Nephron progenitor cell (in vitro differentiated cells): ENCODE results near the gene WWOX.

Source experiments
- DNase-seq: peaks from one replicate; pipeline ENCODE4 v3.0.0; 2021
- H3K27ac Mint-ChIP-seq: 2 replicates; pipeline ENCODE4 v1.8.0; 2021; ENCODE audit warnings: mild to moderate bottlenecking, moderate library complexity, mixed read lengths
- H3K27me3 Mint-ChIP-seq: 2 replicates; pipeline ENCODE4 v1.8.0; 2021; ENCODE audit warnings: mild to moderate bottlenecking, low read depth, mixed read lengths; ENCODE audit not compliant: poor library complexity
- H3K36me3 Mint-ChIP-seq: 2 replicates; pipeline ENCODE4 v1.8.0; 2021; ENCODE audit warnings: low read depth, mixed read lengths
- H3K4me1 Mint-ChIP-seq: 2 replicates; pipeline ENCODE4 v1.8.0; 2021; ENCODE audit warnings: mixed read lengths
- H3K4me3 Mint-ChIP-seq: 2 replicates; pipeline ENCODE4 v1.8.0; 2021; ENCODE audit warnings: mild to moderate bottlenecking, moderate library complexity, mixed read lengths
- H3K9me3 Mint-ChIP-seq: 2 replicates; pipeline ENCODE4 v1.8.0; 2021; ENCODE audit warnings: mild to moderate bottlenecking, moderate library complexity, mixed read lengths
- CTCF ChIP-seq: fragments of 200-600 bp; sonication (generic); IDR thresholded peaks from 2 replicates; pipeline ENCODE4 v1.5.0; 2021; ENCODE audit warnings: antibody characterized with exemption

WWOX gene

GRCh38 chr16:78200623-78201096, 101.2 kb downstream of the WWOX start:
- no peak for TF ChIP-seq CTCF
- Mint-ChIP-seq H3K36me3 (no peaks in the 10 kb centered on the region), H3K27me3 (peaks cover 6% of the 10 kb centered on the region), H3K9me3 (peaks cover 4% of the 10 kb centered on the region), H3K4me3 (no peak overlapping the region), H3K4me1 (peaks cover 9% of the 10 kb centered on the region), H3K27ac (no peak overlapping the region)
- no peak for DNase-seq

- H3K27ac Mint-ChIP-seq = no peak overlapping the region
- H3K27me3 Mint-ChIP-seq = peaks cover 6% of the 10 kb centered on the region
- no peaks in the 10 kb centered on the region for H3K36me3 Mint-ChIP-seq
- no peak for TF ChIP-seq CTCF
- no peak overlapping the region for H3K4me3 Mint-ChIP-seq
- peaks cover 21% of the 10 kb centered on the region for H3K4me1 Mint-ChIP-seq
- no peak for DNase-seq
- H3K9me3 Mint-ChIP-seq = peaks cover 4% of the 10 kb centered on the region
These were observed 106.1 kb downstream of the WWOX start for GRCh38 chr16:78205506-78205905.

- H3K4me3 Mint-ChIP-seq = no peak overlapping the region
- H3K36me3 Mint-ChIP-seq = no peaks in the 10 kb centered on the region
- H3K4me1 Mint-ChIP-seq = peaks cover 23% of the 10 kb centered on the region
- no peak for TF ChIP-seq CTCF
- DNase-seq = no peak
- H3K27me3 Mint-ChIP-seq = peaks cover 6% of the 10 kb centered on the region
- H3K9me3 Mint-ChIP-seq = peaks cover 4% of the 10 kb centered on the region
- H3K27ac Mint-ChIP-seq = no peak overlapping the region
These were observed 107.3 kb downstream of the WWOX start for GRCh38 chr16:78206623-78207223.

- TF ChIP-seq CTCF = no peak
- no peak overlapping the region for H3K4me3 Mint-ChIP-seq
- H3K9me3 Mint-ChIP-seq = peaks cover 4% of the 10 kb centered on the region
- H3K27me3 Mint-ChIP-seq = peaks cover 3% of the 10 kb centered on the region
- no peaks in the 10 kb centered on the region for H3K36me3 Mint-ChIP-seq
- peaks cover 24% of the 10 kb centered on the region for H3K4me1 Mint-ChIP-seq
- H3K27ac Mint-ChIP-seq = no peak overlapping the region
- DNase-seq = no peak
These were observed 110.7 kb downstream of the WWOX start for GRCh38 chr16:78209951-78210661.

DNA sequence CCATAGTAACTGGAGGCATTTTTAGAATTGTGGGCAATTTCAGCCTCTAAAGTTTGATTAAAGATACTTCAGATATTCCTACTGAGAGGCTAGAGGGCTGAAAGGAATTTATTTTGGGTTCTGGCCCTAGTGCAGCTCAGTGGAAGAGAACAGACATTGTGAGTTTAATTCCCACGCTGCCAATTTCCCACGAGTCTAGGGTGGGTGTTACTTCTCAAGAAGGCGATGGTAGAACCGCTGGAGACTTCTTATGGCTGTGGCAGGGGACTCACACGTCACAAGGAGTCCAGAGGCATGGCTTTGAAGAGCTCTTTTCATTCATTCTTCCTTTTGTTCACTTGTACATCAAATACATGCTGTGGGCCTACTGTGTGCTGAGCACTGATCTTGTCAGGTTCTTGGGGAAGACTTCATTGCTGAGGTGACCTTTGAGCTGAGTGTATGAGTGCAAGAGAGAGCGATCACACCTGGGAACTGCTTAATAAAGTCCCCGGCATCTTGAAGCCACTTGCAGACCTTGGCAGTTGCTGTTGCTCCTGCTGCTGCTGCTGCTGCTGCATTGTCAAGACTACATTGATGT, 111.7 kb downstream of the WWOX start:
- Mint-ChIP-seq H3K27me3 (no peaks in the 10 kb centered on the region), H3K36me3 (no peaks in the 10 kb centered on the region), H3K4me3 (no peak overlapping the region), H3K9me3 (no peaks in the 10 kb centered on the region), H3K27ac (no peak overlapping the region), H3K4me1 (peaks cover 24% of the 10 kb centered on the region)
- TF ChIP-seq CTCF = no peak
- no peak for DNase-seq
